HEK293 (cell line): Measurements from ENCODE around the gene DBN1.

Source experiments
- CTCF ChIA-PET: fragments of 350-600 bp; formaldehyde crosslinking; extraction: SDS; loops from one replicate; lab custom pipeline; 2021; ENCODE audit warnings: antibody characterized with exemption; lab: Yijun Ruan, JAX
- POLR2A ChIA-PET: fragments of 300-600 bp; formaldehyde crosslinking; extraction: SDS; loops from one replicate; lab custom pipeline; 2020; ENCODE audit warnings: antibody characterized with exemption, inconsistent platforms; lab: Yijun Ruan, JAX
- H3K27ac ChIP-seq: fragments of 200-500 bp; sonication (Bioruptor generic); 2 replicates; pipeline ENCODE4 v1.5.1; 2014; ENCODE audit warnings: low read depth, low read length, control low read depth, inconsistent platforms; ENCODE audit errors: extremely low read depth
- H3K36me3 ChIP-seq, 2 experiments: fragments of 200-500 bp in 1 of 2; sonication (Bioruptor generic) in 1 of 2; 1 replicate in 1 of 2; 2 replicates in 1 of 2; pipeline ENCODE4 v1.5.1; 2014 to 2017; ENCODE audit warnings: inconsistent platforms in 2 of 2, low read length in 2 of 2; ENCODE audit not compliant: control insufficient read depth in 2 of 2, insufficient read depth in 1 of 2
- H3K4me1 ChIP-seq: fragments of 200-500 bp; sonication (Bioruptor generic); 2 replicates; pipeline ENCODE4 v1.5.1; 2014; ENCODE audit warnings: mild to moderate bottlenecking, low read length, inconsistent platforms; ENCODE audit not compliant: control insufficient read depth, insufficient read depth
- H3K4me3 ChIP-seq: 2 replicates; pipeline ENCODE4 v1.5.1; 2011; ENCODE audit warnings: low read depth, mild to moderate bottlenecking, control low read depth, low read length, moderate library complexity
- H3K9me3 ChIP-seq: fragments of 200-500 bp; sonication (Bioruptor generic); 2 replicates; pipeline ENCODE4 v1.5.1; 2014; ENCODE audit warnings: low read depth, low read length, inconsistent platforms; ENCODE audit not compliant: control insufficient read depth, insufficient read depth
- BCL11A ChIP-seq: fragments of 450-650 bp; formaldehyde crosslinking; IDR thresholded peaks from 2 replicates; pipeline ENCODE4 v1.5.1; 2016; ENCODE audit warnings: low read depth, missing biosample characterization, missing genetic modification characterization
- GLIS1 ChIP-seq: fragments of 450-650 bp; formaldehyde crosslinking; IDR thresholded peaks from 2 replicates; pipeline ENCODE4 v1.5.1; 2016; ENCODE audit warnings: missing biosample characterization, missing genetic modification characterization
- KLF1 ChIP-seq: fragments of 450-650 bp; formaldehyde crosslinking; IDR thresholded peaks from 2 replicates; pipeline ENCODE4 v1.5.1; 2016; ENCODE audit warnings: missing biosample characterization, missing genetic modification characterization
- PRDM1 ChIP-seq: fragments of 450-650 bp; formaldehyde crosslinking; IDR thresholded peaks from 2 replicates; pipeline ENCODE4; 2016; ENCODE audit warnings: missing biosample characterization, missing genetic modification characterization
- SALL2 ChIP-seq: fragments of 450-650 bp; formaldehyde crosslinking; IDR thresholded peaks from 2 replicates; pipeline ENCODE4 v1.5.0; 2017; ENCODE audit warnings: missing biosample characterization, mild to moderate bottlenecking, missing genetic modification characterization, borderline replicate concordance
- ZIC2 ChIP-seq: fragments of 450-650 bp; formaldehyde crosslinking; IDR thresholded peaks from 2 replicates; pipeline ENCODE4 v1.5.1; 2016; ENCODE audit warnings: missing biosample characterization, missing genetic modification characterization
- ZNF10 ChIP-seq: fragments of 450-650 bp; formaldehyde crosslinking; IDR thresholded peaks from 2 replicates; pipeline ENCODE4 v1.5.1; 2017; ENCODE audit warnings: missing biosample characterization, missing genetic modification characterization
- ZNF2 ChIP-seq: fragments of 450-650 bp; formaldehyde crosslinking; IDR thresholded peaks from 2 replicates; pipeline ENCODE4 v1.5.1; 2016; ENCODE audit warnings: missing biosample characterization, missing genetic modification characterization
- ZNF24 ChIP-seq: fragments of 450-650 bp; formaldehyde crosslinking; IDR thresholded peaks from 2 replicates; pipeline ENCODE4 v1.5.1; 2016; ENCODE audit warnings: missing biosample characterization, missing genetic modification characterization
- ZNF280D ChIP-seq: fragments of 450-650 bp; formaldehyde crosslinking; IDR thresholded peaks from 2 replicates; pipeline ENCODE4 v1.5.1; 2016; ENCODE audit warnings: missing biosample characterization, missing genetic modification characterization
- ZNF366 ChIP-seq: fragments of 450-650 bp; formaldehyde crosslinking; conservative IDR thresholded peaks from 2 replicates; pipeline ENCODE4 v1.5.1; 2016; ENCODE audit warnings: missing biosample characterization, missing genetic modification characterization
- ZNF391 ChIP-seq: fragments of 450-650 bp; formaldehyde crosslinking; IDR thresholded peaks from 2 replicates; pipeline ENCODE4 v1.5.1; 2016; ENCODE audit warnings: low read depth, missing biosample characterization, missing genetic modification characterization, borderline replicate concordance
- ZNF514 ChIP-seq: fragments of 450-650 bp; formaldehyde crosslinking; IDR thresholded peaks from 2 replicates; pipeline ENCODE4 v1.5.1; 2016; ENCODE audit warnings: missing biosample characterization, missing genetic modification characterization
- ZNF571 ChIP-seq: fragments of 450-650 bp; formaldehyde crosslinking; IDR thresholded peaks from 2 replicates; pipeline ENCODE4 v1.5.0; 2017; ENCODE audit warnings: missing biosample characterization, missing genetic modification characterization
- ZNF600 ChIP-seq: fragments of 450-650 bp; formaldehyde crosslinking; IDR thresholded peaks from 2 replicates; pipeline ENCODE4 v1.5.1; 2016; ENCODE audit warnings: missing biosample characterization, missing genetic modification characterization
- ZNF660 ChIP-seq: fragments of 450-650 bp; IDR thresholded peaks from 2 replicates; pipeline ENCODE4 v1.5.1; 2018; ENCODE audit warnings: missing biosample characterization, mild to moderate bottlenecking, missing genetic modification characterization
- ZSCAN5A ChIP-seq: fragments of 450-650 bp; formaldehyde crosslinking; IDR thresholded peaks from 2 replicates; pipeline ENCODE4 v1.5.1; 2016; ENCODE audit warnings: missing biosample characterization, missing genetic modification characterization
- TF ChIP-seq, protein P1 (sequence below): fragments of 450-650 bp; formaldehyde crosslinking; optimal IDR thresholded peaks from 2 replicates; pipeline ENCODE3; 2016; ENCODE audit warnings: missing biosample characterization, mild to moderate bottlenecking, missing genetic modification characterization
- TF ChIP-seq, protein P2 (sequence below): fragments of 450-650 bp; formaldehyde crosslinking; IDR thresholded peaks from 2 replicates; pipeline ENCODE4 v1.5.1; 2016; ENCODE audit warnings: missing biosample characterization, missing genetic modification characterization

The DBN1 gene

GRCh38 chr5:177449140-177450061 lies 24.0 kb downstream of the DBN1 start:
- no peak overlapping the region for H3K27ac ChIP-seq

GRCh38 chr5:177448244-177448950 lies 25.0 kb downstream of the DBN1 start:
- Histone ChIP-seq H3K27ac (no peak overlapping the region), H3K9me3 (no peaks in the 10 kb centered on the region), H3K4me3 (no peak overlapping the region), H3K4me1 (no peaks in the 10 kb centered on the region), H3K36me3 (no peaks in the 10 kb centered on the region)
- ChIA-PET POLR2A (interaction anchor here (0.5 to 3.3 kb wide), 8 partner anchors 9 to 148 kb away, joined by 3 to 19 read pairs (median 4); partner anchors contain the start of gene GRK6), CTCF (interaction anchor here (0.7 to 4.1 kb wide), 8 partner anchors 9 to 129 kb away, joined by 3 to 40 read pairs (median 6); no protein-coding TSS in a partner anchor)
- no peak for TF ChIP-seq ZNF24 (tag by site-specific recombination)
- TF ChIP-seq PRDM1 (tag by site-specific recombination), result 0 out of 2 replicates have a peak, but pooled peaks have one; percentile 31
- peak; percentile 55 for TF ChIP-seq ZNF366 (tag by site-specific recombination)

More at GRCh38 chr5:177449140-177450061, 24.0 kb downstream of the DBN1 start:
- ChIA-PET CTCF (interaction anchor here (0.6 to 4.1 kb wide), 10 partner anchors 43 to 1719 kb away, joined by 3 to 40 read pairs (median 4); no protein-coding TSS in a partner anchor), POLR2A (interaction anchor here (0.6 to 3.3 kb wide), 6 partner anchors 8 to 59 kb away, joined by 3 to 19 read pairs (median 4); partner anchors contain the start of gene GRK6)
- Histone ChIP-seq H3K4me1 (peaks cover 5% of the 10 kb centered on the region; the same call in 1 of the 2 replicates), H3K36me3 (no peaks in the 10 kb centered on the region), H3K4me3 (no peak overlapping the region), H3K9me3 (no peaks in the 10 kb centered on the region)
- TF ChIP-seq ZNF10 (peak; percentile 90), KLF1 (peak; percentile 22; the same call in 1 of the 2 replicates), ZIC2 (tag by site-specific recombination) (peak; percentile 70), ZNF280D (no peak), GLIS1 (tag by site-specific recombination) (peak; percentile 71)
- TF ChIP-seq, protein P1, sequence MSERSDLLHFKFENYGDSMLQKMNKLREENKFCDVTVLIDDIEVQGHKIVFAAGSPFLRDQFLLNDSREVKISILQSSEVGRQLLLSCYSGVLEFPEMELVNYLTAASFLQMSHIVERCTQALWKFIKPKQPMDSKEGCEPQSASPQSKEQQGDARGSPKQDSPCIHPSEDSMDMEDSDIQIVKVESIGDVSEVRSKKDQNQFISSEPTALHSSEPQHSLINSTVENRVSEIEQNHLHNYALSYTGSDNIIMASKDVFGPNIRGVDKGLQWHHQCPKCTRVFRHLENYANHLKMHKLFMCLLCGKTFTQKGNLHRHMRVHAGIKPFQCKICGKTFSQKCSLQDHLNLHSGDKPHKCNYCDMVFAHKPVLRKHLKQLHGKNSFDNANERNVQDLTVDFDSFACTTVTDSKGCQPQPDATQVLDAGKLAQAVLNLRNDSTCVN (tag by site-specific recombination), result no peak

DNA sequence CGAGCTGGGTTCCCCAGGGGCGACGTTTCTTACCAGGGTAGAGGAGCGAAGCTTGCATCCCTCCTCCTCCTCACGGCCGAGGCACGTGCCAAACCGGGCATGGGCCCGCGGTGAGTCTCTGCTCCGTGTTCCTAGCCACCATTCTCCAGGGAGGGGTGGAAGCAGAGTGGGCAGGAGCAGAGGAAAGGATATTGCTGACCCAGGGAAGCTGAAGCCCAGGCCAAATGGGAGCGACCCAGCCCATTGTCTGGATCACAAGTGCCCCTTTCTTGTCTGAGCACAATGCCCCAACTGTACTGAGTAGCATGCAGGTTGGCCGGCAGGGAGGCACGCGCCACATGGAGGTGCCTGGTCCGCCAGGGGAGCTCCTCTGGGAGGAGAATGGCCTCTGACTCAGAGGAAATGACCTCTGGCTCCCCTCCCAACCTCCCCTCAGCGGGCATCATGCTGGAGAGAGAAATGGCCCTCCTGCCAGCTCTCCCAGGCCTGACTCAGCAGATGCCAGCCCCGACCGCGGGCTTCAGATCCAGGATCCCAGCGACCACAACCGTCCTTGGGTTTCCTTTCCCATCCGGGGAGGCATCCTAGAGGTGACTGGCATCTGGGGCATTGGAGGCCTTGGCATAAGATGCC lies 25.7 kb downstream of the DBN1 start:
- H3K36me3 ChIP-seq, result no peaks in the 10 kb centered on the region
- H3K9me3 ChIP-seq, result no peaks in the 10 kb centered on the region
- ChIA-PET POLR2A (interaction anchor here (0.5 to 3.3 kb wide), 11 partner anchors 8 to 148 kb away, joined by 3 to 19 read pairs (median 3); partner anchors contain the start of gene GRK6), CTCF (interaction anchor here (0.5 to 4.1 kb wide), 6 partner anchors 10 to 75 kb away, joined by 3 to 40 read pairs (median 6); no protein-coding TSS in a partner anchor)
- H3K27ac ChIP-seq, result no peak overlapping the region
- no peaks in the 10 kb centered on the region for H3K4me1 ChIP-seq
- H3K4me3 ChIP-seq, result no peak overlapping the region
- TF ChIP-seq ZNF571 (tag by site-specific recombination) (no peak), ZNF391 (tag by site-specific recombination) (no peak), ZNF660 (tag by site-specific recombination) (no peak), ZNF24 (tag by site-specific recombination) (no peak), ZSCAN5A (tag by site-specific recombination) (no peak), ZNF514 (tag by site-specific recombination) (no peak), ZNF2 (tag by site-specific recombination) (no peak), SALL2 (no peak), BCL11A (tag by site-specific recombination) (no peak), ZNF600 (tag by site-specific recombination) (peak; percentile 60)
- TF ChIP-seq, protein P2, sequence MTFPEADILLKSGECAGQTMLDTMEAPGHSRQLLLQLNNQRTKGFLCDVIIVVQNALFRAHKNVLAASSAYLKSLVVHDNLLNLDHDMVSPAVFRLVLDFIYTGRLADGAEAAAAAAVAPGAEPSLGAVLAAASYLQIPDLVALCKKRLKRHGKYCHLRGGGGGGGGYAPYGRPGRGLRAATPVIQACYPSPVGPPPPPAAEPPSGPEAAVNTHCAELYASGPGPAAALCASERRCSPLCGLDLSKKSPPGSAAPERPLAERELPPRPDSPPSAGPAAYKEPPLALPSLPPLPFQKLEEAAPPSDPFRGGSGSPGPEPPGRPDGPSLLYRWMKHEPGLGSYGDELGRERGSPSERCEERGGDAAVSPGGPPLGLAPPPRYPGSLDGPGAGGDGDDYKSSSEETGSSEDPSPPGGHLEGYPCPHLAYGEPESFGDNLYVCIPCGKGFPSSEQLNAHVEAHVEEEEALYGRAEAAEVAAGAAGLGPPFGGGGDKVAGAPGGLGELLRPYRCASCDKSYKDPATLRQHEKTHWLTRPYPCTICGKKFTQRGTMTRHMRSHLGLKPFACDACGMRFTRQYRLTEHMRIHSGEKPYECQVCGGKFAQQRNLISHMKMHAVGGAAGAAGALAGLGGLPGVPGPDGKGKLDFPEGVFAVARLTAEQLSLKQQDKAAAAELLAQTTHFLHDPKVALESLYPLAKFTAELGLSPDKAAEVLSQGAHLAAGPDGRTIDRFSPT, result peak; percentile 80
